ENCODE measurements around the gene CCDC159. TPM values are rescaled to one million over a fixed set of nuclear protein-coding genes. Genes with fewer than 3 reads are reported as not detected.

Gene CCDC159
- polyA plus RNA-seq, 1 of the 3 experiments (the other 2 are of a cell fraction) = 25.2 TPM

DNA sequence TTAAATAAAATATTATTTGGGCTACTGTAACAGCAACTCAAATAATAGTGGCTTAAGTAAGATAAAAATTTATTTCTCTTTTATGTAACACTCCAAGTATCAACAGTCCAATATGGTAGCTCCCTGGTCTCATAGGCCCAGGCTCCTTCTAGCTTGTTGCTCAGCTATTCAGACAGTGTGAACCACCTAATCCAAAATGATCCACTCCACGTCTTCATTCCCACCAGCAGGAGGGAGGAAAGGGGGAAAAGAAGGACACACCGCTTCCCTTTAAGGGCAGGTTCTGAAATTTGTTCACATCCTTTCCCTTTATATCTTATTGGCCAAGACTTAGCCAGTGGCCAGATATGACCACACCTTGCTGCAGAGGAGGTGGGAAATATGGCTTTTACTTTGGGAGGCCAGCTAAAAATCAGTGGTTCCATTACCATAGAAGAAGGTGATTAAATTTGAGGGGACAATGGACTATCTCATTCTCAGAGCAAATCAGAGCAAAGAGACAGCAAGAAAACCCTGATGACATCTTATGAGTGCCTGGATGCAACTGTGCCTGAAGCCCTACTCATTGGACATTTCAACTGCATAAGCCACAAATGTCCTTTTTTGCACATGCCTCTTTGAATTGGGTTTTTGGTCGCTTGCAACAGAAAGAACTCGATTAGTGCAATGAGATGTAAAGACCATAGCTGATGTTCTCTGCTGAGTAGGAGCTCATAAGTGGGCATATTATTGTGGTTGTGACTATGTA is 44.8 kb downstream of the CCDC159 start:
- Histone ChIP-seq H3K9me3 (no peaks in the 10 kb centered on the region), H3K27me3 (ENCODE audit: insufficient read depth) (no peaks in the 10 kb centered on the region), H3K4me3 (ENCODE audit: low read depth in 2 of 2, low read length in 1 of 2) (no peak overlapping the region), H3K4me2 (no peak overlapping the region), H3K4me1 (ENCODE audit: control insufficient read depth in 1 of 2, insufficient read depth in 2 of 2, low read depth in 1 of 2, low read length in 1 of 2) (no peaks in the 10 kb centered on the region), H3K27ac (ENCODE audit: low read depth in 2 of 2, low read length in 1 of 2) (no peak overlapping the region), H3K9me2 (no peaks in the 10 kb centered on the region), H3K79me2 (ENCODE audit: insufficient read depth) (no peaks in the 10 kb centered on the region), H3K9ac (no peak overlapping the region), H3K36me3 (replicated peaks in 1 of 2; ENCODE audit: control insufficient read depth in 1 of 2, insufficient read depth in 2 of 2, low read length in 1 of 2) (no peaks in the 10 kb centered on the region), H3F3A (replicated peaks; ENCODE audit: insufficient read depth) (peaks cover 3% of the 10 kb centered on the region), H4K20me1 (ENCODE audit: insufficient read depth) (no peaks in the 10 kb centered on the region), H2AFZ (ENCODE audit: low read depth) (no peak overlapping the region)
- TF ChIP-seq GABPA (IDR thresholded peaks at IDR 0.05; ENCODE audit: low read depth) (no peak), YY1 (IDR thresholded peaks at IDR 0.05; ENCODE audit: low read depth) (no peak), PBX3 (IDR thresholded peaks at IDR 0.05) (no peak)
- ChIA-PET POLR2A (interaction anchor here (1.2 kb wide), 1 partner anchor 8 kb away, joined by 3 read pairs; no protein-coding TSS in a partner anchor), CTCF (interaction anchor here (1.0 to 1.7 kb wide), 4 partner anchors 10 to 97 kb away, joined by 3 to 8 read pairs (median 4); partner anchors contain the start of genes ODAD3 and PRKCSH)
- WGBS (ENCODE audit: low lambda C conversion rate) = 64% methylated on average over 4 of the region's 4 CpGs
- DNase-seq = no peak

GRCh38 chr19:11397089-11397610 is 50.8 kb downstream of the CCDC159 start:
- no peaks in the 10 kb centered on the region for H3K79me2 ChIP-seq (ENCODE audit: insufficient read depth)
- no peak overlapping the region for H3K27ac ChIP-seq (ENCODE audit: low read depth in 2 of 2, low read length in 1 of 2)
- H3K9me3 ChIP-seq = no peaks in the 10 kb centered on the region
- H3K27me3 ChIP-seq (ENCODE audit: insufficient read depth) = no peaks in the 10 kb centered on the region
- no peaks in the 10 kb centered on the region for H3K4me1 ChIP-seq (ENCODE audit: control insufficient read depth in 1 of 2, insufficient read depth in 2 of 2, low read depth in 1 of 2, low read length in 1 of 2)
- no peaks in the 10 kb centered on the region for H3F3A ChIP-seq (replicated peaks; ENCODE audit: insufficient read depth)
- WGBS (ENCODE audit: low lambda C conversion rate) = 81% methylated on average over 8 of the region's 22 CpGs
- no peak for DNase-seq
- no peak overlapping the region for H3K4me3 ChIP-seq (ENCODE audit: low read depth in 2 of 2, low read length in 1 of 2)
- no peaks in the 10 kb centered on the region for H3K36me3 ChIP-seq (replicated peaks in 1 of 2; ENCODE audit: control insufficient read depth in 1 of 2, insufficient read depth in 2 of 2, low read length in 1 of 2)
- ChIA-PET CTCF (interaction anchor here (0.9 to 1.3 kb wide), 2 partner anchors 13 to 16 kb away, joined by 3 to 5 read pairs; partner anchors contain the start of gene EPOR), POLR2A (no interaction called here)
- no peaks in the 10 kb centered on the region for H3K9me2 ChIP-seq
- H2AFZ ChIP-seq (ENCODE audit: low read depth) = no peak overlapping the region
- H3K4me2 ChIP-seq = no peak overlapping the region
- H4K20me1 ChIP-seq (ENCODE audit: insufficient read depth) = no peaks in the 10 kb centered on the region
- no peak overlapping the region for H3K9ac ChIP-seq
- TF ChIP-seq GATA2 (CRISPR knock-in tag; IDR thresholded peaks at IDR 0.05) (no peak), NRF1 (IDR thresholded peaks at IDR 0.05; ENCODE audit: low read depth, low read length) (no peak), SIN3A (IDR thresholded peaks at IDR 0.05; ENCODE audit: borderline replicate concordance, low read depth, low read length) (no peak), FOXJ3 (CRISPR knock-in tag; IDR thresholded peaks at IDR 0.05) (no peak), YY1 (IDR thresholded peaks at IDR 0.05; ENCODE audit: low read depth) (no peak), FOXM1 (IDR thresholded peaks at IDR 0.05; ENCODE audit: low read depth) (no peak), USF1 (IDR thresholded peaks at IDR 0.05; ENCODE audit: borderline replicate concordance, low read depth) (no peak), PBX3 (IDR thresholded peaks at IDR 0.05) (no peak), NFIC (IDR thresholded peaks at IDR 0.05; ENCODE audit: borderline replicate concordance) (no peak), RAD21 (IDR thresholded peaks at IDR 0.05; ENCODE audit: low read length) (no peak), MXI1 (IDR thresholded peaks at IDR 0.05; ENCODE audit: low read depth, low read length) (no peak), SMC3 (IDR thresholded peaks at IDR 0.05; ENCODE audit: low read depth, low read length) (no peak), CHD2 (IDR thresholded peaks at IDR 0.05; ENCODE audit: low read length, partially characterized antibody) (no peak), MEF2A (IDR thresholded peaks at IDR 0.05; ENCODE audit: borderline replicate concordance, low read depth) (no peak), TEAD4 (IDR thresholded peaks at IDR 0.05; ENCODE audit: borderline replicate concordance, insufficient read depth) (no peak), GABPA (IDR thresholded peaks at IDR 0.05; ENCODE audit: low read depth) (no peak), POLR2AphosphoS5 (IDR thresholded peaks at IDR 0.05; ENCODE audit: low read depth, low read length) (no peak)
- TF ChIP-seq, protein P1, sequence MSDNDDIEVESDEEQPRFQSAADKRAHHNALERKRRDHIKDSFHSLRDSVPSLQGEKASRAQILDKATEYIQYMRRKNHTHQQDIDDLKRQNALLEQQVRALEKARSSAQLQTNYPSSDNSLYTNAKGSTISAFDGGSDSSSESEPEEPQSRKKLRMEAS (IDR thresholded peaks at IDR 0.05; ENCODE audit: low read depth) = no peak
- TF ChIP-seq, protein P2, sequence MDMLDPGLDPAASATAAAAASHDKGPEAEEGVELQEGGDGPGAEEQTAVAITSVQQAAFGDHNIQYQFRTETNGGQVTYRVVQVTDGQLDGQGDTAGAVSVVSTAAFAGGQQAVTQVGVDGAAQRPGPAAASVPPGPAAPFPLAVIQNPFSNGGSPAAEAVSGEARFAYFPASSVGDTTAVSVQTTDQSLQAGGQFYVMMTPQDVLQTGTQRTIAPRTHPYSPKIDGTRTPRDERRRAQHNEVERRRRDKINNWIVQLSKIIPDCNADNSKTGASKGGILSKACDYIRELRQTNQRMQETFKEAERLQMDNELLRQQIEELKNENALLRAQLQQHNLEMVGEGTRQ (IDR thresholded peaks at IDR 0.05; ENCODE audit: borderline replicate concordance, low read depth, low read length) = no peak
